Measurements from ENCODE around the gene CD1C.
"Not testable (repeated sequence)": the region's sequence is repeated elsewhere in the genome, so short reads cannot be mapped to it uniquely, and the experiment has no call there.

The CD1C gene

GRCh38 chr1:158329300-158329699 lies 39.6 kb downstream of the CD1C start:
- no peak for DNase-seq (ENCODE audit: low read depth)

GRCh38 chr1:158329733-158330132 lies 40.0 kb downstream of the CD1C start:
- DNase-seq (ENCODE audit: low read depth), result no peak

- DNase-seq (ENCODE audit: low read depth), result no peak
Measured at GRCh38 chr1:158330391-158331105, 40.8 kb downstream of the CD1C start.

DNA sequence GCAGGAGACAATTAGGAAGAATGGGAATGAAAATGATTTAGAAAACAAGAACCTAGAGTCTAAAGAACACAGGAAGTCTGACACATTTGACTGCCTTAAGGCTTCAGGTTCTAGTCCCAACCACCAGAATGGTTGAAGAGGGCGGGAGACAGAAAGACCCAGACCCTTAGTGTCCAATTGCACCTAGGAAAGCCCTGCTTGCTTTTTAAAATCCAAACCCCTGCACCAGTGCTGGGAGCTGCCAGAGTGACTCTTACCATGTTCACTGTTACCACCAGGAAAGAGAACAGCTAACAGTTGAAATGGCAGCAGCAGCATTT lies 41.3 kb downstream of the CD1C start:
- DNase-seq (ENCODE audit: low read depth), result no peak

GRCh38 chr1:158331481-158332150 lies 41.9 kb downstream of the CD1C start, which contains the start of gene CD1B:
TSS of gene CD1B (minus strand) at chr1:158331531. CDS start at chr1:158331423, 108 bp downstream.
- DNase-seq (ENCODE audit: low read depth), result no peak

DNA sequence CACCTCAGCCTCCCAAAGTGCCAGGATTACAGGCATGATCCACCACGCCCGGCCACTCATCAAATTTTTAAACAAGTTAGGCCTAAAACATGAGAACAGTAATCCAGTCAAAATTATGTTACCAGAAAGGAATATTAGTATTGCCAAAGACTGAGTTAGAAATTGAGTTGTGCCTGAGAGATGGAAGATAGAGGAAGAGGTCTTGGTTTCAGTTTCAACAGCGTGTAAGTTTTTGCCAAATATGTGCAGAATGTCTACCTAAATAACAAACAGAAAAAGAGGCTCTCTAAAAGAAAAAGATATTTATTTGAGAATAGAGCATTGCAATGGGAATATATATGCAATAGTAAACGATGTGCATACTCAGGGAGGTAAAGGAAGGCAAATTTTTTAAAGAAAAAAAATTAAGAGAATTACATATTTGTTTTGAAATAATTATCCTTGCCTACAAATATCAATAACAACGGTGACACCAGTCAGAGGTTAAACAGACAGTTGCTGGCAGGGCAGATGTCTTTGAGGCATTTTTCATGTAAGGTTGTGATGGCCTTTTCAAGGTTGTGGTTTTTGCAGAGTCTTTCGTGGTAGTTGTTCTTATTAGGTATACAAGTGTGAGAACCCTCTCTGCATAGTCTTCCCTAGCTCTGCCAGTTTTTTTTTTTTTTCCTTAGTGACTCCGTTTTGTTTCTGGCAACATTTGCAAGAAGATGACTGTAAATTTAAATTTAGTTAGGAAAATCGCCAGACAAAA lies 43.9 kb downstream of the CD1C start:
- no peak for DNase-seq (ENCODE audit: low read depth)

DNA sequence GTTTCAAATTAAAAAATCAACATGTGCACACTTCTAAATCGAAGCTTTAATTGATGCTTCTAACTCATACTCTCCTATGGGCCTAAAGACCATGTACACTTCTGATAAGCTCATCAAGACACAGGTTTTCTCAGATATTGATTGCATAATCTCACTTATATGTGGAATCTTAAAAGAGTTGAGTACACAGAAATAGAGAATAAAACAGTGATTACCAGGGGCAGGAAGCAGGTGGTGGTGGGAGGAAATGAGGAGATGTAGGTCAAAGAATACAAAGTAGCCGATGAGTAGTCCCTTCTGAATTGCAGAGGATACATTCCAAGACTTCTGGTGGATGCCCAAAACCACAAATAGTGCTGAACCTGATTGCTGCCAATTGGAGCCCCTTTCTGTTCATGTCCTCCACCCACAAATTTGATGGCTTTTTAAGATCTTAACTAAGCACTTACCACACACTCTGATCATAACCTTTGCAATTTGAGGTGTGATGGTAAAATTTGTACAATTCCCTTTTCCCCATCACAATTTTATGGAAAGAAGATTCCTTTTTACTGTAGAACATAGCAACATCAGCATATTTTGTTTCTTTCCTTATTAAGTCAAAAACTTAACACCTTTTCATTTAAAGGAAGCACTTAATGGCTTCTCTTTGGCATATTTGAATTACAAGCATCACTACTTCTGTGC lies 44.9 kb downstream of the CD1C start:
- DNase-seq (ENCODE audit: low read depth), result no peak

GRCh38 chr1:158335213-158335532 lies 45.5 kb downstream of the CD1C start:
- no peak for DNase-seq (ENCODE audit: low read depth)

- not testable (repeated sequence) for DNase-seq (ENCODE audit: low read depth)
Measured at GRCh38 chr1:158336413-158336812, 46.7 kb downstream of the CD1C start.

Measured in HS-5 (cell line).